ENCODE measurements around the gene CAST. TPM values are rescaled to one million over a fixed set of nuclear protein-coding genes. Genes with fewer than 3 reads are reported as not detected.

CAST gene
- total RNA-seq, 1 experiment from 2014 or later: 61.0 TPM

- H3K4me3 ChIP-seq: no peak overlapping the region
- H3K27ac ChIP-seq: no peak overlapping the region
- no peaks in the 10 kb centered on the region for H3K4me1 ChIP-seq
- H3K27me3 ChIP-seq: no peaks in the 10 kb centered on the region
- DNase-seq: no peak
- no peaks in the 10 kb centered on the region for H3K9me3 ChIP-seq (replicated peaks)
- no peaks in the 10 kb centered on the region; the same call in 1 of the 2 replicates for H3K36me3 ChIP-seq
Observed at GRCh38 chr5:96675882-96676281, 13.7 kb downstream of the CAST start.

GRCh38 chr5:96677496-96677895 is 15.3 kb downstream of the CAST start:
- Histone ChIP-seq H3K27ac (no peak overlapping the region), H3K36me3 (no peaks in the 10 kb centered on the region; the same call in 1 of the 2 replicates), H3K4me3 (no peak overlapping the region), H3K9me3 (replicated peaks) (no peaks in the 10 kb centered on the region), H3K27me3 (no peaks in the 10 kb centered on the region), H3K4me1 (no peaks in the 10 kb centered on the region)
- no peak for DNase-seq

GRCh38 chr5:96679293-96679692 is 17.1 kb downstream of the CAST start:
- H3K27me3 ChIP-seq: no peaks in the 10 kb centered on the region
- no peaks in the 10 kb centered on the region for H3K9me3 ChIP-seq (replicated peaks)
- H3K4me3 ChIP-seq: no peak overlapping the region
- no peaks in the 10 kb centered on the region for H3K4me1 ChIP-seq
- no peak overlapping the region for H3K27ac ChIP-seq
- no peaks in the 10 kb centered on the region; the same call in 1 of the 2 replicates for H3K36me3 ChIP-seq
- no peak for DNase-seq

- Histone ChIP-seq H3K4me3 (no peak overlapping the region), H3K9me3 (replicated peaks) (no peaks in the 10 kb centered on the region), H3K27ac (no peak overlapping the region), H3K36me3 (no peaks in the 10 kb centered on the region), H3K4me1 (no peaks in the 10 kb centered on the region), H3K27me3 (no peaks in the 10 kb centered on the region)
- DNase-seq: no peak
Observed at GRCh38 chr5:96680759-96681470, 18.7 kb downstream of the CAST start.

- Histone ChIP-seq H3K27me3 (no peaks in the 10 kb centered on the region), H3K4me3 (no peak overlapping the region), H3K27ac (no peak overlapping the region), H3K9me3 (replicated peaks) (no peaks in the 10 kb centered on the region), H3K4me1 (no peaks in the 10 kb centered on the region), H3K36me3 (no peaks in the 10 kb centered on the region)
- DNase-seq: no peak
Observed at GRCh38 chr5:96683392-96683791, 21.2 kb downstream of the CAST start.

DNA sequence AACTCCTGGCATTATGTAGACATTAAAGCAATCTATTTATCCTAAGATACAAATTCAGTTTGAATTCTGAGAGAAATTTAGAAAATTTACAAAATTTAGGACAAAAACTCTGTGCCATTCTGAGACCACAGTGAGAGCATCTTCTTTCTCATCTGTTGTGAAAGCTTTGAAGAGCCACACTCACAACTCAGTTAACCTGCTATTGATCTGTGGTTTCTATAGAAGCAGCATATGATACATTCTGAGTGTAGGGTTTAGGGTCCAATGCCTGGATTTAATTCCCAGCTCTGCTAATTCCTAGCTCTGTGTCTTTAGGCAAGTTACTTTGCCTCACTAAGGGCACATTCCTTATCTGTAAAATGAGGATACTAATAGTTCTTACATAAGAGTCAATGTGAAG is 21.6 kb downstream of the CAST start:
- DNase-seq: no peak
- Histone ChIP-seq H3K9me3 (replicated peaks) (no peaks in the 10 kb centered on the region), H3K4me3 (no peak overlapping the region), H3K36me3 (no peaks in the 10 kb centered on the region), H3K27me3 (no peaks in the 10 kb centered on the region), H3K27ac (no peak overlapping the region), H3K4me1 (no peaks in the 10 kb centered on the region)

DNA sequence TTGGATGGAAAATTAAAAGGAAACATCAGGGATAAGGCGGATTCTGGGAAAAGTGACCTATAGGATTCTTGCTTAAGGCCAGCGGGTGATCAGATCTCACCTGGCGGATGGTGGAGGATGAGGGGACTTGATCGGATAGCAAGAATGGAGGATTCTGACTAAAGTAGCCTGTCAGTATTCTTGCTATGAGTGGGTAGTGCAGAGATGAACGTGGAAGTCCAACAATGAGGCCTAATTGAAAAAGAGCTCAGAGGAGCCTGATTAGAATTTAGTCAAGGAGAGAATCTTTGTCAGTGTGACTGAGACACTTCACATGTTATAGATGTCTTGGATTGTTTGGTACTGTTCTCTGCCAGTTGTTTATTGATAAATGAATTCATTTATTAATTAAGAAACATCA is 24.9 kb downstream of the CAST start:
- no peaks in the 10 kb centered on the region for H3K36me3 ChIP-seq
- no peaks in the 10 kb centered on the region for H3K9me3 ChIP-seq (replicated peaks)

DNA sequence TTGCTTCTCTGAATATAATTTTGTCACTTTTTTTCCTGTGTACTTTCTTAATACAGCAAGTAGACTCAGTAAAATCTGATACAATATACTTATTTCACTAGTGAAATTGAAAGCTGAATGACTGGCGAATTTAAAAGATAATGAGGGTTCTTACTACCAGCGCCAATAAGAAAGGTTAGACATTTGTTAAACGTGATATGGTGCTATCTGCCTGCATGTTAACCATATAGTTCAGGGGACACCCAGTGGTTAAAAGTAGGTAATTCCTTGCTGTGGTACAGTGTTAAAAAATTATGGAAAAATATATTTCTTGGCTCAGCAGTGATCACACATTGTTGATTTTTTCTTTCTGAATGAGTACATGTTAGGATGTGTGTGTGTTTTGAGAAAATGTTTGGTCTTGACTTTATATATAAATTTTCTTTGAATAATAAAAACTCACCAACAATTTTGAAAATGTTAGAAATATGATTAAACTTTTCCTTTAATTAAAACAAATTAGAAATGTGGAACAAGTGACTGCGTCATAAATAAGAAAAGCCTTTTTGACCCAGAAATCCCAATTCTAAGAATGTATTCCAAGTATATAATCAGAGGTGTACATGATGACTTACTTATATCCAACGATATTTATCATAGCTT is 25.8 kb downstream of the CAST start:
- no peaks in the 10 kb centered on the region for H3K36me3 ChIP-seq
- no peaks in the 10 kb centered on the region for H3K4me1 ChIP-seq
- H3K9me3 ChIP-seq (replicated peaks): no peaks in the 10 kb centered on the region
- peak in 1 of 2 experiments; percentile 47 for DNase-seq
- no peak overlapping the region for H3K4me3 ChIP-seq
- no peak overlapping the region for H3K27ac ChIP-seq
- no peaks in the 10 kb centered on the region for H3K27me3 ChIP-seq

More for the DNA sequence above, 24.9 kb downstream of the CAST start:
- no peak overlapping the region for H3K27ac ChIP-seq
- no peaks in the 10 kb centered on the region for H3K27me3 ChIP-seq
- no peaks in the 10 kb centered on the region for H3K4me1 ChIP-seq
- H3K4me3 ChIP-seq: no peak overlapping the region
- no peak for DNase-seq

DNA sequence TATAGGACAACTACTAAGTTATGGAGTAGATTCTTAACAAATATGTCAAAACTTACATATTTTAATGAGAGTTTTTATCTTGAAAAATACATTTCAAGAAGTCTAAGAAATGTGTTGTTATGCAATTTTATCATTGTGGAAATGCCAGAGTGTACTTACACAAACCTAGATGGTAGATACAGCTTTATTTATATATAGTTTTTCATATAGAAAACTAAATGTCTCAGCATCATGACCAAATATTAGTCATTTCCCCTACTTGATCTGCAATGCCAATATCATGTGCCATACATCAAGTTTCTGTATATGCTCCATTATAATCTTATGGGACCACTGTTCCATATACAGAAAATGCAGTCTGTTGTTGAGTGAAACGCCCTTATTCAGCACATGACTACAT is 28.7 kb downstream of the CAST start:
- DNase-seq: no peak
- Histone ChIP-seq H3K27ac (no peak overlapping the region), H3K4me1 (no peaks in the 10 kb centered on the region), H3K27me3 (no peaks in the 10 kb centered on the region), H3K9me3 (replicated peaks) (no peaks in the 10 kb centered on the region), H3K36me3 (no peaks in the 10 kb centered on the region), H3K4me3 (no peak overlapping the region)

GRCh38 chr5:96691503-96692303 is 29.5 kb downstream of the CAST start:
- Histone ChIP-seq H3K27ac (no peak overlapping the region), H3K9me3 (replicated peaks) (no peaks in the 10 kb centered on the region), H3K27me3 (no peaks in the 10 kb centered on the region), H3K36me3 (no peaks in the 10 kb centered on the region), H3K4me1 (no peaks in the 10 kb centered on the region), H3K4me3 (no peak overlapping the region)
- no peak for DNase-seq

DNA sequence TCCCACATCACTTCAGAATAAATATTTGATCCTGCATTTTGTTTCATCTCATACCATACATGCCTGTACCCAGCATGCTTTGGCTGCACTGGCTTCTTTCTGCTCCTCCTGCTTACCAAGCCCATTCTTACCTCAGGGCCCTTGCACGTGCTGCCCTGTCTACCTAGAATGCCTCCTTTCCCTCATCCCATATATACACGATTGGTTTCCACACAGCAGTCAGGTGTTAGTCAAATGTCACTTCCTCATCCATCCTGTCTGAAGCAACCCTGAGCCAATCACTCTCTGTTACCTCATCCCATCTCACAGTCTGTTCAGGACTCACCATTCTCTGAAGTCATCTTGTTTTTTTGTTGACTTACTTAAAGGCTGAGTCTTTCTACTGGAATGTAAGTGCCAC is 30.3 kb downstream of the CAST start:
- no peaks in the 10 kb centered on the region for H3K36me3 ChIP-seq
- DNase-seq: no peak
- no peaks in the 10 kb centered on the region for H3K27me3 ChIP-seq
- H3K9me3 ChIP-seq (replicated peaks): no peaks in the 10 kb centered on the region
- H3K4me3 ChIP-seq: no peak overlapping the region
- no peaks in the 10 kb centered on the region for H3K4me1 ChIP-seq
- H3K27ac ChIP-seq: no peak overlapping the region

DNA sequence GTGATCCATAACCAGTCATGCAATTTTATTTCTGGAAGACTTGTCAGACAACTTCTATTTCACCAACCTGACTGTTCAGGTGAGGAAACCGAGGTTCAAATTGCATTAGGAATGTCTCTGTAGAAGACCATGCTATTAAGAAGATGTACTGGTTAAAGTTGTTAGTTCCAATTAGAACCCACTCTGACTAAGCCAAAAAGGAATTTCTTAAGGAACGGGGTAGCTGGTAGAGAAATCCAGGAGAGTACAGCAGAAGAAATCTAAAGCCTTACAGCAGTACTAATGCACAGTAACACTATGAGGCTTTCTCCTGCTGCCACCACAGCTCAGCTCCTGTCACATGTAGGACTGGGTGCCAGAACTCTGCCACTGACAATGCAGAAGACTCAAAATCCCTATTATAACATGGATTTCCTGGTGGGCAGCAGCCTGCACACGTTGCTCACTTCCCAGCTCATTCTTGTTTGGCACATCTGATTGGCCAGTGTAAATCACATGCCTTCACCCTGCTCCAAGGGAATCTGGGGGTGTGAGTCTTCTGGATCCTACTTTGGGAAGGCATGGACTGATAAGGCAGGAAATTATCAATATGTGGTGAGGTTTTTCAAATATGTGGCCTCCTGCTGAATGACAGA is 37.1 kb downstream of the CAST start:
- peak in 1 of 2 experiments; percentile 37 for DNase-seq
- no peak overlapping the region for H3K4me3 ChIP-seq
- no peak overlapping the region for H3K27ac ChIP-seq
- no peaks in the 10 kb centered on the region for H3K27me3 ChIP-seq
- H3K4me1 ChIP-seq: no peaks in the 10 kb centered on the region
- H3K9me3 ChIP-seq (replicated peaks): no peaks in the 10 kb centered on the region
- H3K36me3 ChIP-seq: no peaks in the 10 kb centered on the region

DNA sequence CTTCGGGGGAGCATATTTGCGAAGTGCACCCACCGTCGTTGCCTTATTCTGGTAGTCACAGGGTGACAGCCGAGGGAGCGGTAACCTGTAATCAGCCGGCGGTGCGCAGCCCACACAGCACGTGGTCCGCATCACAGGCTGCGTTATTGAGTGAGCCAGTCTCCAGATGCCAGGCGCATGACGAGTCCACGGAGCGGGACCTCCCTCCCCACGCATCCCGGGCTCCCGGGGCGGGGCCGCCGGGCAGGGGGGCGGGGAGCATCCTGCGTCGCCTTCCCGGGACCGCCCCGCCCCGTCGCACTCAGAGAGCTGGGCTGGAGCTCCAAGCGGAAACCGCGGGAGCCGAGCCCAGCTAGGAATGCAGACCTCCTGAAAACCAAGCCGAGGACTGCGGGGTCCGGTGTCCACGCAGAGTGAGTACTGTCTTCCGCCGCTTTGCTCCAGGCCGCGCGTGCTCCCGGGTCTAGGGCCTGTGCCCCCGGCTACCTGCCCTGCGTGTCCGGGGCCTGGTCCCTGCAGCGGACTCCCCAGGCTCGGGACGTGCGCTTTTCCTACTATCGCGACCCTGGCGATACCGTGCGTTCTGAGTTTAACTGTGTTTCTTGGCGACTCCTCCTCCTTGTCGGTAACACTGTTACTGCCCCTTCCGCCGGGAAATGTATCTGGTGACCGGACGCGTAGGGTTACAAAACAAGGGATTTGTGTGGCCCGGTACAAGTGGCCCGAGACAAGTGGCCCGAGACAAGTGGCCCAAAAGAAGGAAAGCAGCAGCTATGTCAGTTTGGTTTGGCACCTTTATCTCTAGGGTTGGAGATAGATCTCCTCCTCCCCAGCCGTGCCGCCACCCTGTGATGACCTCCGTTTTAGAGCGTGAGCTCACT is 40.6 kb downstream of the CAST start:
- peak overlapping the region; percentile 67 for H3K27ac ChIP-seq
- H3K27me3 ChIP-seq: no peaks in the 10 kb centered on the region
- H3K4me1 ChIP-seq: peaks cover 14% of the 10 kb centered on the region

GRCh38 chr5:96703384-96703920 is 41.3 kb downstream of the CAST start:
- H3K4me3 ChIP-seq: peak overlapping the region; percentile 80
- H3K27me3 ChIP-seq: no peaks in the 10 kb centered on the region
- H3K27ac ChIP-seq: peak overlapping the region; percentile 67
- H3K4me1 ChIP-seq: peaks cover 14% of the 10 kb centered on the region
- no peak for DNase-seq
- no peaks in the 10 kb centered on the region for H3K9me3 ChIP-seq (replicated peaks)
- H3K36me3 ChIP-seq: no peaks in the 10 kb centered on the region

More for the DNA sequence above, 40.6 kb downstream of the CAST start:
- no peaks in the 10 kb centered on the region for H3K36me3 ChIP-seq
- peak overlapping the region; percentile 80 for H3K4me3 ChIP-seq
- H3K9me3 ChIP-seq (replicated peaks): no peaks in the 10 kb centered on the region
- DNase-seq: peak; percentile 87 to 88
